B cell (primary cell): ENCODE results near the gene PAM16. TPM values are rescaled to one million over a fixed set of nuclear protein-coding genes. Genes with fewer than 3 reads are reported as not detected.

Experiments
- ATAC-seq: fragments of 200-7000 bp; cut with Tn5 transposase; one replicate; pipeline ENCODE4 v1.10.0; 2021; ENCODE audit warnings: low read depth, mild to moderate bottlenecking, moderate number of reproducible peaks, moderate library complexity
- CTCF ChIA-PET: fragments of 350-600 bp; sonication (Branson Sonifier 250); formaldehyde crosslinking; loops from one replicate; lab custom pipeline; 2021; ENCODE audit warnings: antibody characterized with exemption, inconsistent platforms; lab: Charles Lee
- POLR2A ChIA-PET: fragments of 350-600 bp; sonication (Branson Sonifier 250); formaldehyde crosslinking; loops from one replicate; lab custom pipeline; 2021; ENCODE audit warnings: antibody characterized with exemption; lab: Charles Lee
- DNase-seq: peaks from one replicate; pipeline ENCODE4 v3.0.0; 2013
- H2AFZ ChIP-seq: 2 replicates; pipeline ENCODE4 v1.6.1; 2012; ENCODE audit warnings: mild to moderate bottlenecking, low read depth, low read length; ENCODE audit not compliant: insufficient read depth, poor library complexity, severe bottlenecking
- H3K27ac ChIP-seq, 2 donors: 1 replicate in 1 of 2; 2 replicates in 1 of 2; pipeline ENCODE4 v1.5.1; 2012 to 2013; ENCODE audit warnings: low read length in 2 of 2, mild to moderate bottlenecking in 2 of 2, moderate library complexity in 1 of 2
- H3K27me3 ChIP-seq, 4 experiments: fragments of 200-600 bp in 1 of 4; sonication (generic) in 1 of 4; replicated peaks in 1 of 4; 1 replicate in 2 of 4; 2 replicates in 2 of 4; pipeline versions ENCODE4 v1.6.1 to v1.7.0; 2013 to 2016; ENCODE audit warnings: low read length in 3 of 4, mild to moderate bottlenecking in 2 of 4, mixed read lengths in 1 of 4, moderate library complexity in 1 of 4; ENCODE audit not compliant: insufficient read depth in 4 of 4, control insufficient read depth in 3 of 4; ENCODE audit errors: control extremely low read depth in 1 of 4
- H3K36me3 ChIP-seq, 2 experiments: replicated peaks in 1 of 2; 1 replicate in 1 of 2; 2 replicates in 1 of 2; pipeline versions ENCODE4 v1.6.1 to v1.7.1; 2013; ENCODE audit warnings: low read length in 1 of 2; ENCODE audit not compliant: insufficient read depth in 2 of 2, control insufficient read depth in 1 of 2; ENCODE audit errors: control extremely low read depth in 1 of 2, extremely low read depth in 1 of 2
- H3K4me1 ChIP-seq, 2 donors: fragments of 200-600 bp in 1 of 2; sonication (generic) in 1 of 2; 1 replicate in 1 of 2; 2 replicates in 1 of 2; pipeline versions ENCODE4 v1.5.1 to v1.6.1; 2013 to 2017; ENCODE audit warnings: low read length in 2 of 2; ENCODE audit not compliant: control insufficient read depth in 2 of 2, insufficient read depth in 2 of 2
- H3K4me2 ChIP-seq: replicated peaks from 2 replicates; pipeline ENCODE3; 2012; ENCODE audit warnings: mild to moderate bottlenecking, low read depth, low read length; ENCODE audit not compliant: poor library complexity, severe bottlenecking
- H3K4me3 ChIP-seq, 5 experiments: fragments of 200-600 bp in 1 of 5; sonication (generic) in 1 of 5; 1 replicate in 3 of 5; 2 replicates in 2 of 5; pipeline versions ENCODE4 v1.5.1 to v1.7.0; 2011 to 2016; ENCODE audit warnings: low read length in 4 of 5, mild to moderate bottlenecking in 4 of 5, low read depth in 2 of 5, control low read depth in 1 of 5, moderate library complexity in 1 of 5; ENCODE audit not compliant: insufficient read depth in 1 of 5; ENCODE audit errors: control extremely low read depth in 1 of 5, extremely low read depth in 1 of 5
- H3K79me2 ChIP-seq: fragments of 200-600 bp; sonication (generic); one replicate; pipeline ENCODE4 v1.6.0; 2016; ENCODE audit warnings: low read length; ENCODE audit not compliant: control insufficient read depth, insufficient read depth
- H3K9ac ChIP-seq: fragments of 200-600 bp; sonication (generic); 2 replicates; pipeline ENCODE4 v1.6.1; 2017; ENCODE audit warnings: mild to moderate bottlenecking, low read length, moderate library complexity
- H3K9me3 ChIP-seq, 3 donors: one replicate each; pipeline versions ENCODE4 v1.6.1 to v1.7.1; 2013; ENCODE audit warnings: low read length in 2 of 3; ENCODE audit not compliant: control insufficient read depth in 2 of 3, insufficient read depth in 1 of 3; ENCODE audit errors: control extremely low read depth in 1 of 3
- H4K20me1 ChIP-seq: 2 replicates; pipeline ENCODE4 v1.6.0; 2012; ENCODE audit warnings: mild to moderate bottlenecking, low read length; ENCODE audit not compliant: insufficient read depth, control insufficient read depth, poor library complexity, severe bottlenecking
- H3K27ac Mint-ChIP-seq: one replicate; pipeline ENCODE4 v1.8.0; 2021; ENCODE audit warnings: mixed read lengths
- H3K27me3 Mint-ChIP-seq: one replicate; pipeline ENCODE4 v1.8.0; 2021; ENCODE audit warnings: mixed read lengths
- H3K4me1 Mint-ChIP-seq: one replicate; pipeline ENCODE4 v1.8.0; 2021; ENCODE audit warnings: mixed read lengths
- H3K4me3 Mint-ChIP-seq: one replicate; pipeline ENCODE4 v1.8.0; 2021; ENCODE audit warnings: mixed read lengths
- H3K9me3 Mint-ChIP-seq: one replicate; pipeline ENCODE4 v1.8.0; 2022; ENCODE audit warnings: mixed read lengths; ENCODE audit not compliant: insufficient read depth
- EZH2 ChIP-seq: IDR thresholded peaks from 2 replicates; pipeline ENCODE4 v1.6.1; 2012; ENCODE audit warnings: borderline replicate concordance, low read depth, mild to moderate bottlenecking, moderate library complexity, low read length; ENCODE audit not compliant: insufficient read depth, poor library complexity, severe bottlenecking
- WGBS: methylation state at CpG from one replicate; pipeline ENCODE4 v1.1.5; 2013; ENCODE audit warnings: missing lambda C conversion rate; ENCODE audit not compliant: insufficient coverage; 5-methylcytosine and 5-hydroxymethylcytosine counted together
- intact Hi-C: fragments of 100-400 bp; cut with micrococcal nuclease; formaldehyde crosslinking; loops from one replicate; pipeline ENCODE4 v1.10.0; 2022
- polyA plus RNA-seq: library from polyadenylated mRNA; depleted of rRNA; stranded (reverse); fragments of >200 nt; gene quantifications from 2 replicates; pipeline ENCODE4 v1.2.3, GENCODE V29; 2012
- total RNA-seq, 2 donors: library from RNA; stranded (reverse); fragments of 120-200 nt in 1 of 2; gene quantifications; 1 replicate in 1 of 2; 2 replicates in 1 of 2; pipeline versions ENCODE4 v1.2.3 to v1.2.4, GENCODE V29; 2013 to 2022
- TF ChIP-seq, protein P1 (sequence below): fragments of 200-600 bp; IDR thresholded peaks from one replicate; pipeline ENCODE4 v1.8.0; 2022; ENCODE audit warnings: antibody characterized with exemption, mild to moderate bottlenecking

The PAM16 gene
- total and polyA plus RNA-seq, 2 donors (not counting 1 experiment from before 2014, with no cell fraction given), result 57.3 to 64.1 TPM

DNA sequence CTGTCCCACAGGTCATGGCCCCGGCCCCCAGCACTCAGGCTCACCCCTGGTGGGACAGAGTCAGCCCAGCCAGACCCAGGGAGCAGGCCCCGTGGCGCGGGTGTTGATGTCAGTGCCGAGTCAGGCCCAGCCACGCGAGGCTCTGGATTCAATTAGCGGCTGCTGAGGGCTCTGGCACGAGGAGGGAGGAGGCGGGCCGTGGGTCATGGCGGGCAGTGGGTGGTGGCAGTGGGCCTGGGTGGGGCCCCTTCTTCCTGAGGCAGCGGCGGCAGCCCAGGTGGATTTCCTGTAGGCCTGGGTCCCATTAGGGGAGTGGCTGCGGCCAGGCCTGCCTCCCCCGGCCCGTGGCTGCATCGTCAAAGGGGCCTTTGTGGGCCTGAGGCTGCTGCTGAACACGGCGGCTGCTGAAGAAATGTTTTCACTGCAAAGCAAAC is 33.4 kb upstream of the PAM16 start:
- POLR2A ChIA-PET, result no interaction called here
- WGBS, result 92% methylated on average over 18 of the region's 20 CpGs

More for the DNA sequence above, 33.4 kb upstream of the PAM16 start:
- no peaks in the 10 kb centered on the region for H3K4me1 ChIP-seq
- CTCF ChIA-PET, result interaction anchor here (2.4 kb wide), 1 partner anchor 19 kb away, joined by 10 read pairs; no protein-coding TSS in a partner anchor
- H2AFZ ChIP-seq, result no peak overlapping the region
- H3K27me3 ChIP-seq, result no peaks in the 10 kb centered on the region
- H3K79me2 ChIP-seq, result peaks cover 48% of the 10 kb centered on the region
- Mint-ChIP-seq H3K4me3 (no peak overlapping the region), H3K4me1 (no peaks in the 10 kb centered on the region), H3K9me3 (no peaks in the 10 kb centered on the region), H3K27ac (no peak overlapping the region), H3K27me3 (no peaks in the 10 kb centered on the region)
- peaks cover 0 to 71% of the 10 kb centered on the region in 2 experiments for H3K36me3 ChIP-seq
- intact Hi-C loops, result no loop called here
- no peak overlapping the region for H3K4me2 ChIP-seq
- ATAC-seq, result no peak
- DNase-seq, result no peak
- no peak overlapping the region for H3K9ac ChIP-seq
- no peak overlapping the region for H3K4me3 ChIP-seq
- TF ChIP-seq, protein P1, sequence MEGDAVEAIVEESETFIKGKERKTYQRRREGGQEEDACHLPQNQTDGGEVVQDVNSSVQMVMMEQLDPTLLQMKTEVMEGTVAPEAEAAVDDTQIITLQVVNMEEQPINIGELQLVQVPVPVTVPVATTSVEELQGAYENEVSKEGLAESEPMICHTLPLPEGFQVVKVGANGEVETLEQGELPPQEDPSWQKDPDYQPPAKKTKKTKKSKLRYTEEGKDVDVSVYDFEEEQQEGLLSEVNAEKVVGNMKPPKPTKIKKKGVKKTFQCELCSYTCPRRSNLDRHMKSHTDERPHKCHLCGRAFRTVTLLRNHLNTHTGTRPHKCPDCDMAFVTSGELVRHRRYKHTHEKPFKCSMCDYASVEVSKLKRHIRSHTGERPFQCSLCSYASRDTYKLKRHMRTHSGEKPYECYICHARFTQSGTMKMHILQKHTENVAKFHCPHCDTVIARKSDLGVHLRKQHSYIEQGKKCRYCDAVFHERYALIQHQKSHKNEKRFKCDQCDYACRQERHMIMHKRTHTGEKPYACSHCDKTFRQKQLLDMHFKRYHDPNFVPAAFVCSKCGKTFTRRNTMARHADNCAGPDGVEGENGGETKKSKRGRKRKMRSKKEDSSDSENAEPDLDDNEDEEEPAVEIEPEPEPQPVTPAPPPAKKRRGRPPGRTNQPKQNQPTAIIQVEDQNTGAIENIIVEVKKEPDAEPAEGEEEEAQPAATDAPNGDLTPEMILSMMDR, result no peak
- no peak for TF ChIP-seq EZH2
- no peaks in the 10 kb centered on the region for H3K9me3 ChIP-seq
- H3K27ac ChIP-seq, result no peak overlapping the region
- H4K20me1 ChIP-seq, result peaks cover 98% of the 10 kb centered on the region
